HFF-Myc (cell line): Measurements from ENCODE around the gene MUC16.

Experiments used
- DNase-seq: peaks from one replicate; pipeline ENCODE4 v3.0.0-alpha.2; 2011; ENCODE audit warnings: low read depth; ENCODE audit errors: extremely low read depth
- H3K4me3 ChIP-seq: replicated peaks from 2 replicates; pipeline ENCODE4 v1.5.1; 2011; ENCODE audit warnings: low read depth, mild to moderate bottlenecking, control low read depth, low read length
- TF ChIP-seq, protein P1 (sequence below): IDR thresholded peaks from 2 replicates; pipeline ENCODE4 v1.5.1; 2012; ENCODE audit warnings: mild to moderate bottlenecking, low read depth, low read length, control low read depth; ENCODE audit errors: missing control alignments

Gene MUC16

DNA sequence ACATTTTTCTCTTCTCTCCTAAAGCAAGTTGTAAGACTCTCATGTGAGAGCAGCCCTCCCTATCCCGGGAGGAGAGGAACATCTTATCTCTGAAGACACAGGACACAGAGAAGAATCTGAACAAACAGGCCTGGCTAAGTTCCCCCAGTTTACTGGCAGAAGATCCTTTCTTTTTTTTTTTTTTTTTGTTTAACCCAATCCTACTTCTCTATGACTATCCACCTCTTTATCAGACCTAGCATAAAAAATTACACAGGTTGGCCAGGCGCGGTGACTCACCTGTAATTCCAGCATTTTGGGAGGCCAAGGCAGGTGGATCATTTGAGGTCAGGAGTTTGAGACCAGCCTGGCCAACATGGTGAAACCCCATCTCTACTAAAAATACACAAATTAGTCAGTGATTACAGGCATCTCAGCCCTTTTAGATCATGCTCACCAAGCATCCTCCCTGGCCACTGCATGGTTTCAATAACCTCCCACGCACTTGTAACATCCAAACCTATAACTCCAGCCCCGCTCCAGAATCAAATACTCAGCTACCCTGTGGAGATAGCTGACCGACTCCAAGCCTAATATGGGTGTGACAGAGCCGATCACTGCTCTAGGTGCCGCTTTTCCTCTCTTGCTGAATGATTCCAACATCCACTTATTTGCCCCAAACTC is 27.3 kb upstream of the MUC16 start:
- no peak overlapping the region for H3K4me3 ChIP-seq
- TF ChIP-seq, protein P1, sequence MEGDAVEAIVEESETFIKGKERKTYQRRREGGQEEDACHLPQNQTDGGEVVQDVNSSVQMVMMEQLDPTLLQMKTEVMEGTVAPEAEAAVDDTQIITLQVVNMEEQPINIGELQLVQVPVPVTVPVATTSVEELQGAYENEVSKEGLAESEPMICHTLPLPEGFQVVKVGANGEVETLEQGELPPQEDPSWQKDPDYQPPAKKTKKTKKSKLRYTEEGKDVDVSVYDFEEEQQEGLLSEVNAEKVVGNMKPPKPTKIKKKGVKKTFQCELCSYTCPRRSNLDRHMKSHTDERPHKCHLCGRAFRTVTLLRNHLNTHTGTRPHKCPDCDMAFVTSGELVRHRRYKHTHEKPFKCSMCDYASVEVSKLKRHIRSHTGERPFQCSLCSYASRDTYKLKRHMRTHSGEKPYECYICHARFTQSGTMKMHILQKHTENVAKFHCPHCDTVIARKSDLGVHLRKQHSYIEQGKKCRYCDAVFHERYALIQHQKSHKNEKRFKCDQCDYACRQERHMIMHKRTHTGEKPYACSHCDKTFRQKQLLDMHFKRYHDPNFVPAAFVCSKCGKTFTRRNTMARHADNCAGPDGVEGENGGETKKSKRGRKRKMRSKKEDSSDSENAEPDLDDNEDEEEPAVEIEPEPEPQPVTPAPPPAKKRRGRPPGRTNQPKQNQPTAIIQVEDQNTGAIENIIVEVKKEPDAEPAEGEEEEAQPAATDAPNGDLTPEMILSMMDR, result no peak
- no peak for DNase-seq

DNA sequence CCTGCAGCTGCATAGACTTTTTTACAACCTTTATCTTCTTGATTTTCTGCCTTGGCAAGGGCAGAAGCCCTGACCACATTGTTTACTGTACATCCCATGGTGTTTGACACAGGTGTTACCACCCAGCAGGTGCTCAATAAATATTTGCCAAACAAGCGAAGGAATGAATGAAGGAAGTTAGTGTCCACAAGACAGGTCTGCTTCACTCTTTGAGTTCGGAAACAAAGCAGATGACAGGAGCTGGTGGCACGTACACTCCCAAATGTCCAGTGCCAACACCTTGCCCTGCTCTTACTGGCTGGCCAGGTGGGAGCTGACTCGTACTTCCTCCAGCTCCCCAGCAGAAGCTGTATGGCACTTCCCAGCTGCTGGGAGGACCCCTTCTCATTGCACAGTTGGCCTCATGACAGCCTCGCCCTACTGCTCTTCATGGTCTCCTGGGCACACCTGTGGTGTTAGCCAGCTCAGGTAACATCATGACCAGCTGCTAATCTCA is 22.0 kb upstream of the MUC16 start:
- no peak overlapping the region for H3K4me3 ChIP-seq
- DNase-seq, result no peak
- TF ChIP-seq, protein P1, result no peak

DNA sequence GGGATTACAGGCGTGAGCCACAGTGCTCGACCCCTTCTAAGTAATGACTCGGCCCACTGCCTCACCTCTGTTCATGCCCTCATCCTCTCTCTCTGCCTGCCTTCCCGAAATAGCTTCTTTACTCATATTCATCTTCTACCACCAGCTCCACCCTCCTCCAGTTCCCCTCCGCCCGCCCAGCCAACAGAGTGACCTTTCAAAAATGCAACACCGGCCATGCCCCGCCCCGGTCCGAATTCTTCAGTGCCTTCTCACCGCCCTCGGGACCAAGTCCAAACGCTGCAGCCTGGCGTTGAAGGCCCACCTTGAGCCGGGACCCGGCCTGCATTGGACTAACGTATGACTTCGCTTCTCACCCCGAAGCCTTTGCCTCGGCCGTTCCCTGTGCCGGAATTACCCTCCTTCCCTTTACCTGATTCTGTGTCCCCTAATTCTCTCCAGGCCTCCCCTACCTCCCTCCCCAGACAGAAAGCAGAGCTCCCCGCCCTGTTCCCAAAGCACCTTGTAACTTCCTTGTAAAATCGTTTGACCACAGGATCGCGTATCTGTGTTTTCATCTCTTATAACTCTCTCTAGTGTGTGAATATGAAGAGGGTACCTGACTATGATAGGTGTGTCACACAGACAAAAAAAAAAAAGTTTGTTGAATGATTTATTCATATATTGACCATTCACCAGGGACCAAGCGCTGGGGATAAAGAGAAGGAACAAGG is 8.1 kb upstream of the MUC16 start:
- no peak overlapping the region for H3K4me3 ChIP-seq
- DNase-seq, result no peak
- TF ChIP-seq, protein P1, result no peak

DNA sequence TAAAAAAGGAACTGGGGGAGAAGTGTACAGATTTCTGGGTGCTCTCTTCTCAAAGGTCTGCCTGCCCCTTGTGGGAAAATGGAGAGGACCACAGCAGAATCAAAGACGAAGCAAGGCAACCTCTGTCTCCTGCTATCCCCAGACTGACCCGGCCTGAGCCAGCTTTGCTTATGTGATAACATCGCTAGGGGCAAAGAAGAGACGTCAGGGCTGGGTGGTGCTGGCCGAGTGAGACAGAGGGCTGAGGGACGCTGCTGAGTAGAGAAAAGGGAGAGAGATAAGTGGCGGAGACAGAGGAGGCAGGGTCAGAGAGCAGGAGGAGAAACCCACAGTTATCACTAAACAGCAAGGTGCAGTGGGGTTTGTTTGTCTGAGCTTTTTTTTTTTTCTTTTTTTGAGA is 4.6 kb upstream of the MUC16 start:
- no peak overlapping the region for H3K4me3 ChIP-seq
- no peak for DNase-seq
- TF ChIP-seq, protein P1, result no peak

DNA sequence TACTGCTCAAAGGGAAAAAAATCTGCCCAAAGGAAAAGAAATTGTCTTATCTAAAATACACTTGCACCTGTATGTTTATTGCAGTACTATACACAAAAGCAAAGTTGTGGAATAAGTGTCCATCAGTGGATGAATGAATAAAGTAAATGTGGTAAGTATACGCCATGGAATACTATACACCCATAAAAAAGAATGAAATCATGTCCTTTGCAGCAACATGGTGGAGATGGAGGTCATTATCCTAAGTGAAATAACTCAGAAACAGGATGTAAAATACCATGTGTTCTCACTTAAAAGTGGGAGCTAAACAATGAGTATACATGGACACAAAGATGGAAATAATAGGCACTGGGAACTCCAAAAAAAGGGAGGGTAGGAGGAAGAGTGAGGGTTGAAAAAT is 3.8 kb upstream of the MUC16 start:
- no peak for DNase-seq
- no peak overlapping the region for H3K4me3 ChIP-seq
- TF ChIP-seq, protein P1, result no peak

DNA sequence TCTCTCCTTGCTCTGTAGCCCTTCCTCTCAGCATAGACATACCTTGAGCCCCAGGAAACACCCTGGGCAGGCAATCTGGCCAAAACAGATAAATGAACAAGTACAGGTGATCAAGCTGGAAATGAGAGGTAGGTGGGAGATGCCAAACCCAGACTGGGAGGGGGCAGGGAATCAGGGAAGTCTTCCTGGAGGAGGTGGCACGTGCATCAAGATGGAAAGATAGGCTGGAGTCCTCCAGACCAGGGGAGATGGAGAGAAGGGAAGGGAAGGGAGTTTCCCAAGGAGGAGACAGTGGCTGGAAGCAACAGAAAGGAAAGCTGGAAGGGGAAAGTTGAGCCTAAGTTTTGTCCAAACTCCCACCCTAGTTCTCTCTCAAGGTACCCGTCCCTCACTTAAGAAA is 1.7 kb upstream of the MUC16 start:
- no peak for DNase-seq
- TF ChIP-seq, protein P1, result no peak
- no peak overlapping the region for H3K4me3 ChIP-seq
